AG04449 (cell line): ENCODE measurements around the gene CRIP3.

Source experiments
- CTCF ChIA-PET: fragments of 350-600 bp; formaldehyde crosslinking; extraction: SDS; loops from one replicate; lab custom pipeline; 2021; ENCODE audit warnings: antibody characterized with exemption; lab: Yijun Ruan, JAX
- POLR2A ChIA-PET: fragments of 400-600, 350-600 bp; formaldehyde crosslinking; extraction: SDS; loops from one replicate; lab custom pipeline; 2020; ENCODE audit warnings: antibody characterized with exemption, inconsistent platforms; lab: Yijun Ruan, JAX
- DNase-seq: peaks from one replicate; pipeline ENCODE4 v3.0.0-alpha.2; 2010; ENCODE audit warnings: low read depth, low spot score
- H3K4me3 ChIP-seq: 2 replicates; pipeline ENCODE4 v1.5.1; 2011; ENCODE audit warnings: low read depth, mild to moderate bottlenecking, control low read depth, low read length
- CTCF ChIP-seq: IDR thresholded peaks from one replicate; pipeline ENCODE4 v1.5.1; 2011; ENCODE audit warnings: mild to moderate bottlenecking, moderate library complexity, low read length, control low read depth, inconsistent platforms; ENCODE audit not compliant: insufficient read depth; ENCODE audit errors: missing control alignments

The CRIP3 gene

GRCh38 chr6:43293698-43294097 lies 14.9 kb downstream of the CRIP3 start:
- H3K4me3 ChIP-seq, result no peak overlapping the region
- no peak for DNase-seq
- ChIA-PET CTCF (no interaction called here), POLR2A (no interaction called here)
- TF ChIP-seq CTCF, result no peak

- ChIA-PET POLR2A (no interaction called here), CTCF (interaction anchor here (0.6 kb wide), 1 partner anchor 23 kb away, joined by 3 read pairs; no protein-coding TSS in a partner anchor)
- H3K4me3 ChIP-seq, result no peak overlapping the region
- DNase-seq, result no peak
- TF ChIP-seq CTCF, result no peak
These were observed 15.8 kb downstream of the CRIP3 start for GRCh38 chr6:43292763-43293318.

- no peak for DNase-seq
- CTCF ChIA-PET, result interaction anchor here (0.6 to 1.7 kb wide), 3 partner anchors 24 to 43 kb away, joined by 3 to 5 read pairs (median 3); no protein-coding TSS in a partner anchor
- no peak overlapping the region for H3K4me3 ChIP-seq
- POLR2A ChIA-PET, result no interaction called here
- TF ChIP-seq CTCF, result no peak
These were observed 16.3 kb downstream of the CRIP3 start for GRCh38 chr6:43292341-43292740.

- TF ChIP-seq CTCF, result no peak
- CTCF ChIA-PET, result interaction anchor here (1.2 to 1.7 kb wide), 2 partner anchors 28 to 44 kb away, joined by 3 to 5 read pairs; no protein-coding TSS in a partner anchor
- no peak for DNase-seq
- no peak overlapping the region for H3K4me3 ChIP-seq
- POLR2A ChIA-PET, result no interaction called here
These were observed 16.9 kb downstream of the CRIP3 start for GRCh38 chr6:43291708-43292107.

GRCh38 chr6:43290905-43291355 lies 17.7 kb downstream of the CRIP3 start:
- no peak overlapping the region for H3K4me3 ChIP-seq
- CTCF ChIA-PET, result interaction anchor here (1.2 to 1.7 kb wide), 3 partner anchors 9 to 47 kb away, joined by 3 to 5 read pairs (median 3); no protein-coding TSS in a partner anchor
- no peak for TF ChIP-seq CTCF
- POLR2A ChIA-PET, result no interaction called here
- no peak for DNase-seq

GRCh38 chr6:43290339-43290904 lies 18.2 kb downstream of the CRIP3 start:
- DNase-seq, result no peak
- ChIA-PET CTCF (interaction anchor here (1.2 kb wide), 2 partner anchors 9 to 48 kb away, joined by 3 read pairs; no protein-coding TSS in a partner anchor), POLR2A (no interaction called here)
- H3K4me3 ChIP-seq, result no peak overlapping the region
- no peak for TF ChIP-seq CTCF
